GM21737 (cell line): ENCODE data around the gene STAM2.
"Not testable (repeated sequence)": the region's sequence is repeated elsewhere in the genome, so short reads cannot be mapped to it uniquely, and the experiment has no call there.

Source experiments
- ATAC-seq: cut with Tn5 transposase; IDR thresholded peaks from one replicate; pipeline ENCODE4 v1.9.1; 2021; ENCODE audit warnings: mild to moderate bottlenecking, moderate library complexity; ENCODE audit not compliant: unreplicated experiment

Gene STAM2

DNA sequence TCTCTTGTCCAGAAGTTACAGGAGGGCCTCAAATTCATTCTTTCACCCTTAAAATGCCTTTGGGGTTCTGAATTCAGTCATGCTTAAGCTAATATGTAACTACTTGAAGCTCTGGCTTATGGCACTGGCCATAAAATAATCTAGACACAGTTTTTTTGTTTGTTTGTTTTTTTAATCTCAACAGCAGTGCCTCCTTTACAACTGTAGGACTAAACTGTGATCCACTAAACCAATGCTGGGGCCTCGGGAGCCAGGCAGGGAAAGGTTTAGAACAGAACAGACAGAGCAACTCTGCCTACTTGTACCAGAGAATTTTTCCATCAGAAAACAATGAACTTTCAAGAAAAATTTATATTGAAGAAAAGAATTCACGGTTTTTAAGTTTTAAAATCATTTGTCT is 1.7 kb downstream of the STAM2 start:
- ATAC-seq, result no peak

DNA sequence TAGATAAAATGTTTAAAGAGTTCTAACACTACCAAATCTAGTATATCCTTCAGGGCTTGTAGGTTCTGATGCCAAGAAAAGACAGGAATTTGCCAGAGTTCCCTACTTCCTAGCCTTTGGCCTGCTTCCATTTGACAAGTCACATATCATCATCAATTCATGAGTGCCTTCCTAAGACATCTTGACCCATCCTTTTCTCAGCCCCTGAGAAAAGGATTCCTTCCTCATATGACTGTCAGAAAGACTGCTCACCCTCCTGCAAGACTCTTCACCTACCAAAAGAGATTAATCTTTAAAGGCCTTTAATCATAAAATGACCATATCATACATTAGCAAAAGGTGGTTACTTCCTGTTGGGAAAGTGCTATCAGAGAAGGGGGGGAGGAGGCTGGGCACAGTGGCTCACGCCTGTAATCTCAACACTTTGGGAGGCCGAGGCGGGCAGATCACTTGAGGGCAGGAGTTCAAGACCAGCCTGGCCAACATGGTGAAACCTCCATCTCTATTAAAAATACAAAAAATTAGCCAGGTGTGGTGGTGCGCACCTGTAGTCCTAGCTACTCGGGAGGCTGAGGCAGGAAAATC is 3.3 kb downstream of the STAM2 start:
- not testable (repeated sequence) for ATAC-seq

DNA sequence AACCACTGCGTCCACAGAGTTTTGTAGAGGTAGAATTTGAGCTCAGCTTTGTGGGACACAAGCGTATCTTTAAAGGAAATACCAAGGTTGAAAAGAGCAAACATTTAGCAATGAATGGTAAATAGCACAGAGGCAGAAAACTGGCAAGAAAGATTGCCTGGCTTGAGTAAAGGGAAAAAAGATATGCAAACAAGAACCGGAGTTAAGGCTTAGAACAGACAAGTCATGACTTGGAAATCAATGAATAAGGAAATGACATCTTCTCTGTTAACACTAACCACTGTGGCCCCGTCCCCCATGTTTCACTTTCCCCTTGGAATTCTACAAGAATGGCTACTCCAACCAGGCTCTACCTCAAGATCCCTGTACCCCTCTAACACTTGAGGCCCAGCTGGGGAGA is 3.8 kb downstream of the STAM2 start:
- ATAC-seq, result no peak

- not testable (repeated sequence) for ATAC-seq
These were observed 6.4 kb downstream of the STAM2 start for GRCh38 chr2:152169158-152169557.

DNA sequence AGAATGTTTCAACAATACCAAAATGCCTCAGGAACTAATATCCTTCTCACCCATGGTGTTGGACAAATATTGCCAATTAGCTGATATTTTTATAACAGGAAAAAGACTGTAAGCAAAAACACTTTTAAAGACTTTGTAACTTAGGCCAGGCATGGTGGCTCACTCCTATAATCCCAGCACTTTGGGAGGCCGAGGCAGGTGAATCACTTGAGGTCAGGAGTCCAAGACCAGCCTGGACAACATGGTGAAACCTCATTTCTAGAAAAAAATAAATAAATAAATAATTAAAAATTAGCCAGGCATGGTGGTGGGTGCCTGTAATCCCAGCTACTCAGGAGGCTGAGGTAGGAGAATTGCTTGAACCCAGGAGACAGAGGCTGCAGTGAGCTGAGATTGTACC is 8.1 kb downstream of the STAM2 start:
- not testable (repeated sequence) for ATAC-seq

DNA sequence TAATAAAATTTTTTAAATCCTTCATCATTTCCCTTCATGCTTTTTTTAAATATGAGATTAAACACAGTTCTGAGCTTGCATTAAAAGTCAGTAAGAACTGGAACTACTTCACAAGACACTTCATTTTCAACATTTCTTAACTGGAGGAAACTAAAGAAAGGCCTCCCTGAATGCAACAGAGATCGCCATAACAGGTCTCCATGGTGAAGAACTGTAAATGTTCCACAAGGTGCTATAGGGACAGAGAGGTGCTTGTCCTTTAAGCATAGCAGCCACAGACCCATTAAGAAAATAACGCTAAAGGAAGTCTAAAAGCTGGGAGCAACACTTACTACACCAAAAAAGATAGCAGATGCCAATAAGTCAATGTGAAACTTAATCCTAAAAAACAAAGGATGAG is 8.5 kb downstream of the STAM2 start:
- ATAC-seq, result no peak

GRCh38 chr2:152166633-152167032 is 8.9 kb downstream of the STAM2 start:
- ATAC-seq, result peak; percentile 60

DNA sequence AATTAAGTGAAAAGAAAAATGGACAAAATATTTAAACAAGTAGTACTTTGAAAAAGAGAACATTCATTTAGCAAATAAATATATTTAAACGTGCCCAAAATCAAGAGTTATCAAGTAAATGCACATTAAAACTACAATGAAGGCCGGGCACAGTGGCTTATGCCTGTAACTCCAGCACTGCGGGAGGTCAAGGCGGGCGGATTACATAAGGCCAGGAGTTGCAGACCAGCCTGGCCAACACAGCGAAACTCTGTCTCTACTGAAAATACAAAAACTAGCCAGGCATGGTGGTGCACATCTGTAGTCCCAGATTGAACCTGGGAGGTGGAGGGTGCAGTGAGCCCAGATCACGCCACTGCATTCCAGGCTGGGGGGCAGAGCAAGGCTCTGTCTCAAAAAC is 9.8 kb downstream of the STAM2 start:
- no peak for ATAC-seq

DNA sequence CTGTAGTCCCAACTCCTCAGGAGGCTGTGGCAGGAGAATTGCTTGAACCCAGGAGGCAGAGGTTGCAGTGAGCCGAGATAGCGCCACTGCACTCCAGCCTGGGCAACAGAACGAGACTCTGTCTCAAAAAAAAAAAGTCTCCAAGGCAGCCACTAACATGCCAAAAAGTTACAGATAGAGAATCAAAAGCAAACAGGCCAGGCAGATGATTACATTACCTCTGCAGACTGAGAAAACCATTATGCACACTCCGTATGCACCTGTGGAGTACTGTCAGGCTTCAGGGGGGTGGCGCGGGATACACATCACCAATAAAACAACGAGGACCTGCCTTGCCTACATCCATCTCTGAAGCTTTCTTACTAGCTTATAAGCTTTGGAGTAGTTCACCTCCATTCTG is 10.3 kb downstream of the STAM2 start:
- ATAC-seq, result no peak

DNA sequence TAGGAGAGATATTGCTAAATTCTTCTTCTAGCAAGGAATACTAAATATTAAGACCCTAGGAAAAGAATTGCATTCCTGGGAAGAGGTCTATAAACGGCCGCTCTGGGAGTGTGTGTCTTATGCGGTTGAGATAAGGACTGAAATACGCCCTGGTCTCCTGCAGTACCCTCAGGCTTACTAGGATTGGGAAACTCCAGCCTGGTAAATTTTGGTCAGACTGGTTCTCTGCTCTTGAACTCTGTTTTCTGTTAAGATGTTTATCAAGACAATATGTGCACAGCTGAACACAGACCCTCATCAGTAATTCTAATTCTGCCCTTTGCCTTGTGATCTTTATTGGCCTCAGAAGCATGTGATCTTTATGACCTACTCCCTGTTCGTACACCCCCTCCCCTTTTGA is 11.9 kb downstream of the STAM2 start:
- ATAC-seq, result not testable (repeated sequence)

- ATAC-seq, result no peak
These were observed 13.4 kb downstream of the STAM2 start for GRCh38 chr2:152162141-152162540.

DNA sequence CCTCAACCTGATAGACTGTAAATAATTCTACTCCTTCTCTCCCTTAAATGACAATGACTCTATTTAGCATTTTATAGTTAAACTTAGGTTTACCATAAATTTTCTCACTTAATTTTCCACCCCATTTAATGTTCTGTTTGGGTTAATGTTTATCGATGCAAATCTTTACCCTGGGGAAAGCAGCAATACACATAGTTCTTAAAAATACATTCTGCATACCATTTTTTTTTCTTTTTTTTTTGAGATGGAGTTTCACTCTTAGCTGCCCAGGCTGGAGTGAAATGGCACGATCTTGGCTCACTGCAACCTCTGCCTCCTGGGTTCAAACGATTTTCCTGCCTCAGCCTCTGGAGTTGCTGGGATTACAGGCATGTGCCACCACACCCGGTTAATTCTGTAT is 14.0 kb downstream of the STAM2 start:
- no peak for ATAC-seq

DNA sequence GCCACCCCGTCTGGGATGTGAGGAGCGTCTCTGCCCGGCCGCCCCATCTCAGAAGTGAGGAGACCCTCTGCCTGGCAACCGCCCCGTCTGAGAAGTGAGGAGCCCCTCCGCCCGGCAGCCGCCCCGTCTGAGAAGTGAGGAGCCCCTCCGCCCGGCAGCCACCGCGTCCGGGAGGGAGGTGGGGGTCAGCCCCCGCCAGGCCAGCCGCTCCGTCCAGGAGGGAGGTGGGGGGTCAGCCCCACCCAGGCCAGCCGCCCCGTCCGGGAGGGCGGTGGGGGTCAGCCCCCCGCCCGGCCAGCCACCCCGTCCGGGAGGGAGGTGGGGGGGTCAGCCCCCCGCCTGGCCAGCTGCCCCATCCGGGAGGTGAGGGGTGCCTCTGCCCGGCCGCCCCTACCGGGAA is 15.2 kb downstream of the STAM2 start:
- not testable (repeated sequence) for ATAC-seq

DNA sequence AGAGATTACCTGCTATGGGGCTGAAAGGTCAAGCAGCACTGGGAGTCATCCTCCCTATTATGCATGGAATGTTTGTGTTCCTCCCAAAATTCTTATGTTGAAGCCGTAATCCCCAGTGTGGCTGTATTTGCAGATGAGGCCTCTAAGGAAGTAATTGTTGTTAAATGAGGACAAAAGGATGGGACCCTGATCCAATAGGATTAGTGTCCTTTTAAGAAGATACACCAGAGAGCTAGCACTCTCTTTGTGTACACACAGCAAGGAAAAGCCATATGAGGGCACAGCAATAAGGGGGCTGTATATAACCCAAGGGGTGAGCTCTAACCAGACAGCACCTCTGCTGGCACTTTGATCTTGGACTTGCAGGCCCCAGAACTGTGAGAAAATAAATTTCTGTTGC is 18.3 kb downstream of the STAM2 start:
- ATAC-seq, result no peak

GRCh38 chr2:152155209-152155608 is 20.4 kb downstream of the STAM2 start:
- no peak for ATAC-seq

DNA sequence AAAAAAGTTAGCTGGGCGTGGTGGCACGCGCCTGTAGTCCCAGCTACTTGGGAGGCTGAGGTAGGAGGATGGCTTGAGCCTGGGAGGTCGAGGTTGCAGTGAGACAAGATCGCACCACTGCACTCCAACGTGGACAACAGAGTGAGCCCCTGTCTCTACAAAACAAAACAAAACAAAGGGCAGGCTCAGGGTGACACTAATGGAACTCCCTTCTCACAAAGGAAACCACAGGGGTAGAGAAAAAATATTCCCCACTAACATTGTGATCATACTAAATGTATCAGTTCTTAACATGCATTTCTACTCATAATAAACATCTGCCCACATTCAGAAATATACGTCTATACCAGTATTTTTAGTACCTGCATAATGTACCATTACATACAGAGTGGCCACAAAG is 21.1 kb downstream of the STAM2 start:
- ATAC-seq, result no peak

- ATAC-seq, result peak; percentile 58
These were observed 40.9 kb downstream of the STAM2 start for GRCh38 chr2:152134488-152135280.

DNA sequence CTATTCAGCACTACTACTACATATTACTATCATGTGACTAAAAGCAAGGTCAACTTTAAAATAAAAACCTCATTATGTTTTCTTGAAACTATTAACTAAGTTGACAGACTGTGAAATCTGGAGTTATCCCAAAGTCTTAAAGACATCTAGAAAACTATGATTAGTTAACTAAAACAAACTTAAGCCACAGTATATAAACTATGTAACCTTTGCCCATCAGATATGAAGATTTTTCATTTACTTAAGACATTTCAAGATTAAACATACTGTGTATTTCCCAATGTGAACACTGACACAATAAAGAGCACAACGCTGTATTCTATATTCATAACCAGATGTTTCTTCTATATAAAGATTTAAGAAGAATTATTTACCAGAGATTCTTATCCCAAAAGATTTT is 43.3 kb downstream of the STAM2 start:
- no peak for ATAC-seq

DNA sequence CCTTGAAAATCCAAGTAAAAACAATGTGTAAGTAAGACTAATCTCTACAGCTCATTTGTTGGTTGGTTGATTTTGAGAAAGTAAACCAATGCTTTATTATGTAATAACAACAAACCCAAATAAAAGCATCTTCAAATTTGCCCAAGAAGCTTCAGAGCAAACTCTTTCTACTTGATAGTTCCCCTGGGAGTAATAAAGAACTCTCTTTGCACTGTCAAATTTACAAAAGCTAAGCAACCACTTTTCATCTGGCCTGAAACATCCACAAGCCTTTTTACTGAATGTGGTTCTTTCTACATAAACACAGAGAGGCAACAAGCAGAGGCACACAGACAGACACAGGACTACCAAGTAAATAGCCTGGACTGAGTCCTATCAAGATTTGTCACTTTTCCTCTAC is 47.9 kb downstream of the STAM2 start:
- ATAC-seq, result no peak

- no peak for ATAC-seq
These were observed 48.9 kb downstream of the STAM2 start for GRCh38 chr2:152126664-152127063.

- ATAC-seq, result no peak
These were observed 53.4 kb downstream of the STAM2 start for GRCh38 chr2:152122161-152122560.

DNA sequence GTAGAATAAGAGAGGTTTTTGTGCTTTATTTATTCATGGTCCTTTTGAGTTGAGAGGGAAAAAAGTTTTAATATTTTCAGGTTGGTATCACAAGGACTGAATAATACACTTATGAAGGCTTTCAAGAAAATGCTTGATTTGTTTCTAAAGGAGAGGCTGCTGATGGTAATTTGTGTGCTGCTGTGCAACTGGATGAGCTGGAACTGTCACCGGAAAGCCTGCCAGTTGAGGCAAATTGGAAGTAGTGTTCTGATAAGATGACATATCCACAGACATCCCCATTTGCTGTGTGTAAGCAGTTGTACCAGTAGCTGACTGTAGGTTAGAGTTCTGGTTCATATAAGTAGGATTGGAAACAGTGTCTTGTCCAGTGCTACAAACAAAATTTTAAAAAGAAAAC is 55.1 kb downstream of the STAM2 start:
- no peak for ATAC-seq

DNA sequence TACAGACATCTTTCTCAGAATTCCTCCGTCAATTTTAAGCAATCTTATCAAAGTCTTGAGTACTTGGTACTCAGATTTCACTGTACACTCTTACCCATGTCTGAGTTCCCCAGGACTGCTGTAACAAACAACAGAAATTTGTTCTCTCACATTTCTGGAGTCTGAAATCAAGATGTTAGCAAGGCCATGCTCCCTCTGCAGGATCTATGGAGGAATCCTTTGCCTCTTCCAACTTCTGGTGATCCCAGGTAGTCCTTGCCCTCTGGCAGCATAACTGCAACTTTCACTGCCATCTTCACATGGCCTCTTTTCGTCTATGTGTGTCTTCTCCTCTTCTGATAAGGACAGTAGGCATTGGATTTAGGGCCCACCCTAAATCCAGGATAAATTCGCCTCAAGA is 59.6 kb downstream of the STAM2 start:
- no peak for ATAC-seq
